Stimulated activated CD4-positive, alpha-beta T cell treated with anti-CD3 and anti-CD28 coated beads, Interleukin-4, amount 100 ng/mL, for 1 hour (primary cell): Measurements from ENCODE around the gene GOT1.

Experiments used
- DNase-seq: peaks from one replicate; pipeline ENCODE4 v3.0.0-alpha.2; 2020

Gene GOT1

GRCh38 chr10:99432881-99433280 lies 2.5 kb upstream of the GOT1 start:
- no peak for DNase-seq

DNA sequence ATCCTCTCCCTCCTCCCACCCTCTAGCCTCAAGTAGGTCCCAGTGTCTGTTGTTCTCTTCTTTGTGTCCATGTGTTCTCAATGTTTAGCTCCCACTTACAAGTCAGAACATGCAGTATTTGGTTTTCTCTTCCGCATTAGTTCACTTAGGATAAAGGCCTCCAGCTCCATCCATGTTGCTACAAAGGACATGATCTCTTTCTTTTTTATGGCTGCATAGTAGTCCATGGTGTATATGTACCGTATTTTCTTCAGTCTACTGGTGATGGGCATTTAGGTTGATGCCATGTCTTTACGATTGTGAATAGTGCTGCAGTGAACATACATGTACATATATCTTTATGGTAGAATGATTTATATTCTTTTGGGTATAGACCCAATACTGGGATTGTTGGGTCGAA lies 1.6 kb upstream of the GOT1 start:
- no peak for DNase-seq

GRCh38 chr10:99431190-99431760 lies 851 bp upstream of the GOT1 start:
- DNase-seq, result peak; percentile 5

DNA sequence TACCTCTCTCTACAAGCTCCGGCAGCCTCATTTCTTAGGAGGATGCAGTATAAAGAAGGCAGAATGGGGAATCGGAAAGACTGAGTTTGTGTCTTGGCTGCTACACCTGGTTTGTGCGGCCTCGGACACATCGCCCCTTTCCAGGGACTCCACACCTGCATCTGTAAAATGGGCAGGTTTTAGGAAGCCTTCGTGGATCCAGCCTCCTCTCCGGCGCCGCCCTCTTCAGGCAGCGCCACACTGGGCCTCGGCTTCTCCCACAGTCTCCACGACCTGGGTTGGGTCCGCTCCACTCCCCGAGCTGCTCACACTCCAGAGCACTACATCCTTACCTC lies 341 bp downstream of the GOT1 start:
- no peak for DNase-seq

- no peak for DNase-seq
Measured at GRCh38 chr10:99429517-99430095, 818 bp downstream of the GOT1 start.

GRCh38 chr10:99427566-99428190 lies 2.7 kb downstream of the GOT1 start:
- no peak for DNase-seq

DNA sequence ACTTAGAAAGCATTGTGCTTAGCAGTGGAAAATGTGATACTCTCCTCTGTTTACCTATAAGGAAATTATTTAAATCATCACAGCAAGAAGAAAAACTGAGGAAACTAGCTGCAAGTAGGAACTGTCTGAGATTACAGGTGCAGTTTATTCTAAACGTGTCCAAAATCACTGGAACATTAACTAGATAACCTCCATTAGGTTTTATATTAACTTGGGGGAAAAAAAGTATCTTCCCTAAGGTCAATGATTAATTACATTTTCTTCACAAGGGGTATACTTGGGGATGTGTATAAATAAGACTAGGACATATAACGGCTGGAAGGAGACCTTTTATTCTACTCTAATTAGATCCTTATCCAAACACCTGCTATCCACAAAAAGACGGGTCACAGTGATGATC lies 3.7 kb downstream of the GOT1 start:
- no peak for DNase-seq

DNA sequence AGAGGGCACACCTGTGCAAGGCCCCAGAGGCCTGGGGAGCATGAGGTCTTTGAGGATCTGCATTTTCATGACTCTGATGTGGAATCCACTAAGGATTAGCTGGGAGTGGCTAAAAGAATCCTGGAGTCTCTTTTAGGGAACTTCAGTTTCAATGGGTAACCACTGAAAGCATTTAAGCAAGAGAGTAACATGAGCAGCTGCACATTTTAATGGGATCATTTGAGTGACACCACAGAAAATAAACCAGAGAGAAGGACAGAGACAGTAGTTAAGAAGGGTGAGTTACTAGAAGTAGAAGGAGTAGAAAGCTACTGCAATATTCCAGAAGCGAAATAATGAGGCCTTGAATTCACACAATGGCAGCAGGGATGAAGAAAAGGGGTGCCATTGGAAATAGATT lies 5.2 kb downstream of the GOT1 start:
- DNase-seq, result no peak

DNA sequence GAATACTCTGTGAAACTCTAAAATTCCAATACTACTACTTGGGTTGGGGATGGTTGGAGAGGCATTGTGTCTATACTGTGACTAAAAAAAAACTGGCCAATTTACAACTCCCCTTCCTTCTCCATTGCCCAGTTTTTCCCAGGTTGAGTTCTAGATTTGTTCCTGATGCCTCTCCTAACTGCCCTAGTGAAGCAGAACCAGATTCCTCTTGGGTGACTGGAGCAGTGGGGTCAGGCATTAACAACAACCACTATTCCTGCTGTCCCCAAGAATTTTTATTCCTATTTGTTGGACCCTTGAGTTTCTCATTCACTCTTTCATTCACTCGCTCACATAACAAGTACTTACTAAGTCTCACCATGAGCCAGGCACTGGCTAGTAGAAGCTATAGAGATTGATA lies 5.8 kb downstream of the GOT1 start:
- DNase-seq, result no peak

GRCh38 chr10:99422529-99423096 lies 7.8 kb downstream of the GOT1 start:
- DNase-seq, result no peak

DNA sequence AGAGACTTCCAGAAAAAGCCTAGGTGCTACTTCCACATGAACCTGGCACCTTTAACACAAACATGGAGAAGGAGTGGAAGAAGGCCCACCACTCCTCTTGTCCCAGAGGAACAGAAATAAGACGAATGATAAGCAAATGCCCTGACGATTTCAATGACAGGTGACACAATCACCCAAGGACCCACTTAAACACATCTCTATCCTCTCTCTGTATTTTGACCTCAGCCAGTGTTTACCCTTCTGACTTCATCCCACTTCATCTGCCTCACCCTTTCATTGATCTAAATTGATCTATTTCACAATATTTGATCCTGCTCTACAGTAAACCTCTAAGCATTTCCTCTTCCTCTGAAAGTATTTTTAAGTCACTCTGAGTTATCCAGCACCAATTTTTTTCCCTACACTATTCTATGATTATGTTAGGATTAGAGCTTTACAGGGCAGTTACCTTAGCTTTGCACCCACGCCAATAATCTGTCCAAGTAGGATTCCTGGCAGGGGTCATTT lies 9.1 kb downstream of the GOT1 start:
- no peak for DNase-seq

DNA sequence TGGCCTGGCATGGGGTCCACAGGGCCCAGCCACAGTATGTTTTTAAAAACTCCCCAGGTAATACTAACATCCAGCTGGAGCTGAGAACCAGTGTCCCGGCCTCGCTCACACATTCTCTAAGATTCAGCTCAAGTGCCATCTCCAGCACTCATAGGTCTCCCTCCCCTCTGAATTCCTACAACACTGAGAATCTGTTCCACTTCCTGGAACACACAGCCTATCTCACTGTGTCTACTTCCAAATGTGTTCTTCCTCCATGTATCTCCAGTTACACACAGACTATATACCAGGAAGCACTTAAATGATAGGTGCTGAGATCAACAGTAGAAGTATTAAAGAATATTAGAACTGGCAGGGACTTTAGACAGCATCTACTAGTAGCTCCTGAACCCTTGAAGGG lies 10.7 kb downstream of the GOT1 start:
- no peak for DNase-seq

- DNase-seq, result no peak
Measured at GRCh38 chr10:99418910-99419624, 11.4 kb downstream of the GOT1 start.

DNA sequence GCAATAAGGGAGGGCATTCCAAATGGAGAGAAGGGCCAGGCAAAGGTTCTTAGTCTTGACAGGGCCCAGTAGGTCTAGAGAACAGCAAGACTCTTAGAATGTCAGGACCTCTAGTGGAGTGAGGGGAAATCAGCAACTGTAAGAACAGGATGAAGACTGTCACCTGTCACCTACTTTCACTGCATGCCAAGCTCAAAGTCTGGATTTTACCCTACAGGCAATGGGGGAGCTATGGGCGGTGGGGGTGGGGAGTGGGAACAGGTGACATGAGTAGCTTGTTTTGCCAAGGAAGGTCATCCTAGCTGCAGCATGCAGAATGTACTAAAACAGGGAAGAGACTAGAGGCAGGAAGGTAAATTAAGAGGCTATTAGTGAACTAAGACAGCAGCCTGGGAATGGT lies 18.3 kb downstream of the GOT1 start:
- no peak for DNase-seq

GRCh38 chr10:99411546-99411945 lies 18.9 kb downstream of the GOT1 start:
- no peak for DNase-seq

DNA sequence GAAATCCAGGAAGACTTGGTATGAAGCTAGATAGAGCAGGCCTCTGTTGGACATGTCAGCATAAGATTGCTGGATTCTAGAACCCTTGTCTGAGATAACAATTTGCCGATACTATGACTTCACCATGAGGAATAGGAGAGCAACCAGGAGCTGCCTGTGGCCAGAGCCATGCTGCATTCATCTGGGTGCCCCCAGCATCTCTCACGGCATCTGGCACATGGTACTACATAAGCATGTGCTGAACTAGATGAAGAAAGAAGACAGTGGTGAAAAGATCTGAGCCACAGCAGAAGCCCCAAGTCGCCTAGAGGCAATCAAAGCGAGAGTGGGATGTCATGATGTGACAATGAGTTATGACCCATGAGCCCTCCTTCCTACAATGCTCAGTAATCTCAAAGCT lies 19.5 kb downstream of the GOT1 start:
- DNase-seq, result no peak

- DNase-seq, result no peak
Measured at GRCh38 chr10:99410146-99410545, 20.3 kb downstream of the GOT1 start.

DNA sequence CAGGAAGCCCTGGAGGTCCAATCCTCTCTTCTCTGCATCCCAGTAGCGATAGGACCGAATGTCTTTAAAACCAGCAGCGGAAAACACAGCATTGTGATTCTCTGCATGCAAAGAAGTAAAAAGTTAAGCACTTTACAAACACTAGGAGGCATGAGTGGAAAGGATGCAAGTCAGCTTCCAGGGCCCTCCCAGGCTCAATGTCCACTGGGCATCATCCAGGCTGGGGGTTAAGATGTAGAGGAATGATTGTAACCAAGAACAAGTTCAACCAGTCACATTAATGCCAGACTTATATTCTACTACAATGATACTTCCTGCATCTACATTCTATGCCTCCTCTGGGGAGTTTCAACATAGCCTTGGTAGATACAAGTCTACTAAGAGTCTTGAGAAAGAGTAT lies 24.3 kb downstream of the GOT1 start:
- DNase-seq, result no peak

GRCh38 chr10:99403674-99404073 lies 26.8 kb downstream of the GOT1 start:
- DNase-seq, result no peak

DNA sequence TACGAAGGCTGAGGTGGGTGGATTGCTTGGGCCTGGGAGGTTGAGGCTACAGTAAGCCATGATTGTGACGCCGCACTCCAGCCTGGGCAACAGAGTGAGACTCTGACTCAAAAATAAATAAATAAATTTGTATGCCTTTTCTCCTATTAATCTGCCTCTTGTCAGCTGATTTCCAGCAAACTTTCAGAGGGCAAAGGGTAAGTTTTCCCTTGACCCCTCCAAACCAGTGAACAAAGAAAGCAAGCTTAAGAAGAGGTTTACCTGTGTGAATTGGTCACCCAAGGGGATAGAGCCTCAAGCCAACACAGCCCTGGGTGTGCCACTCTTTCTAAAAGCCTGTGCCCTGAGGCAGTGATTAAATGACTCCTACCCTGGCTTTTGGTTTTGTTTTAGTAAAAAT lies 30.8 kb downstream of the GOT1 start:
- no peak for DNase-seq

- no peak for DNase-seq
Measured at GRCh38 chr10:99396471-99396870, 34.0 kb downstream of the GOT1 start.

DNA sequence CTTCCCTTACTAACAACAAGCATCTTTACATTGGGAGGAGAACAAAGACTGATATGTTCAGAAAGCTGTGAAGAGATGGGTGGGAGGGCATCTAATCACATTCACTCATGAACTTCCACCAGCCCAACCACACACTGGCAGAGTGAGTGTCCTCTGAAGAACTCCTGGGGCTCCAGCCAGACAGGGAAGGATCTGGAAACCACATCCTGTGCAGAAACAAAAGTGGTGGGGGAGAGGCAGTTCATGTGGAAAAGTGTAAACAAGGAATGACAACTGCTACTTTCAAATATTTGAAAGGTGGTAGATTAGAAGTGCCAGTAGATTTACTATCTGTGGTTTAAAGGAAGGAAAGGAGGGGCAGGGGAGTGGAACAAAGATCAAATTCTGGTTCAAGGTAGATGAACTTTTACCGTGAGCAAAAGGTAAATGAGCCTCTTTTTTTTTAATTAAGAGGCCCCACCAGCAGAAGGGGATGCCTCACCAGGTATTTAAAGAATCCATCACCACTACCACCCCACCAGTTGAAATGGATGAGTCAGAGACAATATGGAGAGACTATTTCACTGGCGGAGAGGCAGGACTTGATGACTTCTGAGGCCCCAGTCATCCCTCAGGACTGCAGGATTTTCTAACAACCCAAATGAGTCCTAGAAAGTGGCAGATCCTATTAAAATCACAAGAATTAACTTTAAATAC lies 34.5 kb downstream of the GOT1 start:
- no peak for DNase-seq

DNA sequence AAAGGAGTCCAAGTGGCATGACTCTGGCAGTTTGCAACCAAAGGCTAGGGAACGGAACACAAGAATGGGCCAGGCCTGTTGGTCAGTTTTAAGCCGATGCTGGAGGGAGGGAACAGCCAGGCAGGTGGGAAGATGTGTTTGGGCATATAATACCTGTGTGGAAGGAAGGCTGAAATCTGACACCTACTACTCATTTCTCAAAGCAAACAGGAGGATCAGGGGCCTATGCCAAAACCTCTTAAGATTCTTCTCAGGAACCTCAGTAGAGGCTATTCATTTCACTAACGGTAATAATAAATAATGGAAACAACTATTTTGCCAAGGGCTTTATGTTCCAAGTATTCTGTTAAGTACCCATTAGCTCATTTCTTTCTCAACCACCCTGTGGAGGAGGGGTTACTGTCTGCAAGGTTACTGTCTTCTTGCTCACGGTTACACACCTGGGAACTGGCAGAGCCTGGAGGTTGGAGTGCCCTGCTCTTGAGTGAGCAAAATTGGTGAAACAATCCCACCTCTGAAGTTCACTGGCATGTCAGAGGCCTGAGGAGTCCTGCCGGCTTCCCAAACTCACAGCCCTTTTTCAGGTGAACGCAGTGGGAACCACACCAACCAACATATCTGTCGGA lies 35.5 kb downstream of the GOT1 start:
- no peak for DNase-seq
